Measurements from ENCODE around the gene ITIH5. TPM values are rescaled to one million over a fixed set of nuclear protein-coding genes. Genes with fewer than 3 reads are reported as not detected.

The ITIH5 gene
- total and polyA plus RNA-seq, 2 experiments from 2014 or later: 22.3 to 22.8 TPM

- no peak for TF ChIP-seq EZH2 (IDR thresholded peaks at IDR 0.05; ENCODE audit: borderline replicate concordance)
- Histone ChIP-seq H3K27me3 (no peaks in the 10 kb centered on the region), H3K27ac (no peak overlapping the region), H3K4me2 (no peak overlapping the region), H3K79me2 (no peaks in the 10 kb centered on the region), H3K9me3 (ENCODE audit: low read depth) (no peaks in the 10 kb centered on the region), H3K36me3 (replicated peaks; ENCODE audit: insufficient read depth, low read depth) (no peaks in the 10 kb centered on the region), H3K4me1 (ENCODE audit: insufficient read depth) (peaks cover 15% of the 10 kb centered on the region), H2AFZ (no peak overlapping the region), H4K20me1 (ENCODE audit: insufficient read depth, poor library complexity, severe bottlenecking) (no peaks in the 10 kb centered on the region), H3K4me3 (no peak overlapping the region), H3K9me2 (replicated peaks; ENCODE audit: insufficient read depth) (no peaks in the 10 kb centered on the region)
- no peak for DNase-seq (ENCODE audit: low spot score)
- 63% methylated on average over 10 of the region's 10 CpGs for whole genome bisulfite sequencing (ENCODE audit: low lambda C conversion rate, missing lambda C conversion rate)
Observed at GRCh38 chr10:7546385-7546967, 120.3 kb downstream of the ITIH5 start.

GRCh38 chr10:7545792-7546191 lies 121.0 kb downstream of the ITIH5 start:
- no peak for DNase-seq (ENCODE audit: low spot score)
- peaks cover 20% of the 10 kb centered on the region for H3K4me1 ChIP-seq (ENCODE audit: insufficient read depth)
- H3K27me3 ChIP-seq: no peaks in the 10 kb centered on the region
- no peaks in the 10 kb centered on the region for H3K36me3 ChIP-seq (replicated peaks; ENCODE audit: insufficient read depth, low read depth)
- H3K27ac ChIP-seq: no peak overlapping the region
- H4K20me1 ChIP-seq (ENCODE audit: insufficient read depth, poor library complexity, severe bottlenecking): no peaks in the 10 kb centered on the region
- H3K4me2 ChIP-seq: no peak overlapping the region
- no peaks in the 10 kb centered on the region for H3K79me2 ChIP-seq
- WGBS (ENCODE audit: low lambda C conversion rate, missing lambda C conversion rate): 63% methylated on average over 4 of the region's 4 CpGs
- no peaks in the 10 kb centered on the region for H3K9me2 ChIP-seq (replicated peaks; ENCODE audit: insufficient read depth)
- H2AFZ ChIP-seq: no peak overlapping the region
- no peak overlapping the region for H3K4me3 ChIP-seq
- TF ChIP-seq EZH2phosphoT487 (IDR thresholded peaks at IDR 0.05; ENCODE audit: low read depth, severe bottlenecking, unreplicated experiment): no peak
- TF ChIP-seq CTCF (IDR thresholded peaks at IDR 0.05; ENCODE audit: poor library complexity): no peak
- TF ChIP-seq EZH2 (IDR thresholded peaks at IDR 0.05; ENCODE audit: borderline replicate concordance): no peak
- no peaks in the 10 kb centered on the region for H3K9me3 ChIP-seq (ENCODE audit: low read depth)

DNA sequence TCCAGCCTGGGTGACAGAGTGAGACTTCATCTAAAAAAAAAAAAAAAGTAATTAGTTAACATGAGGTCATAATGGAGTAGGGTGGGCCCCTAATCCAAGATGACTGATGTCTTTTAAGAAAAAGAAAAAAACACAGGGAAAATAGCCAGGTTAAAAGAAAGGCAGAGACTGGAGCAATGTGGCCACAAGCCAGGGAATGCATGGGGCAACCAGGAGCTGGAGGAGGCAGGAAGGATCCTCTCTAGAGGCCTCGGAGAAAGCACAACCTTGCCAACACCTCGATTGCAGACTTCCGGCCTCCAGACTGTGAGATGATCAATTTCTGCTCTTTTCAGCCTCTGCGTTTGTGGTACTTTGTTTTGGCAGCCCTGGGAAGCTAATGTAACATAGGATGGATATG lies 121.5 kb downstream of the ITIH5 start:
- Histone ChIP-seq H3K36me3 (replicated peaks; ENCODE audit: insufficient read depth, low read depth) (no peaks in the 10 kb centered on the region), H3K4me2 (no peak overlapping the region), H3K9me3 (ENCODE audit: low read depth) (no peaks in the 10 kb centered on the region), H3K27me3 (no peaks in the 10 kb centered on the region), H3K4me1 (ENCODE audit: insufficient read depth) (peaks cover 23% of the 10 kb centered on the region), H3K4me3 (no peak overlapping the region), H4K20me1 (ENCODE audit: insufficient read depth, poor library complexity, severe bottlenecking) (no peaks in the 10 kb centered on the region), H3K9me2 (replicated peaks; ENCODE audit: insufficient read depth) (no peaks in the 10 kb centered on the region), H3K27ac (no peak overlapping the region), H2AFZ (no peak overlapping the region), H3K79me2 (no peaks in the 10 kb centered on the region)
- TF ChIP-seq CTCF (IDR thresholded peaks at IDR 0.05; ENCODE audit: poor library complexity) (no peak), EZH2 (IDR thresholded peaks at IDR 0.05; ENCODE audit: borderline replicate concordance) (no peak), EZH2phosphoT487 (IDR thresholded peaks at IDR 0.05; ENCODE audit: low read depth, severe bottlenecking, unreplicated experiment) (no peak)
- WGBS (ENCODE audit: low lambda C conversion rate, missing lambda C conversion rate): 93% methylated on average over 4 of the region's 4 CpGs
- no peak for DNase-seq (ENCODE audit: low spot score)

GRCh38 chr10:7544203-7544602 lies 122.6 kb downstream of the ITIH5 start:
- Histone ChIP-seq H3K4me3 (no peak overlapping the region), H3K4me2 (no peak overlapping the region), H4K20me1 (ENCODE audit: insufficient read depth, poor library complexity, severe bottlenecking) (no peaks in the 10 kb centered on the region), H3K4me1 (ENCODE audit: insufficient read depth) (peaks cover 23% of the 10 kb centered on the region), H3K9me2 (replicated peaks; ENCODE audit: insufficient read depth) (no peaks in the 10 kb centered on the region), H2AFZ (no peak overlapping the region), H3K9me3 (ENCODE audit: low read depth) (no peaks in the 10 kb centered on the region), H3K79me2 (no peaks in the 10 kb centered on the region), H3K27ac (no peak overlapping the region), H3K36me3 (replicated peaks; ENCODE audit: insufficient read depth, low read depth) (no peaks in the 10 kb centered on the region), H3K27me3 (no peaks in the 10 kb centered on the region)
- WGBS (ENCODE audit: low lambda C conversion rate, missing lambda C conversion rate): 62% methylated on average over 6 of the region's 6 CpGs
- TF ChIP-seq CTCF (IDR thresholded peaks at IDR 0.05; ENCODE audit: poor library complexity): no peak
- TF ChIP-seq EZH2 (IDR thresholded peaks at IDR 0.05; ENCODE audit: borderline replicate concordance): no peak
- TF ChIP-seq EZH2phosphoT487 (IDR thresholded peaks at IDR 0.05; ENCODE audit: low read depth, severe bottlenecking, unreplicated experiment): no peak
- DNase-seq (ENCODE audit: low spot score): no peak
